Motor neuron (in vitro differentiated cells): ENCODE results near the gene ANKS6. TPM values are rescaled to one million over a fixed set of nuclear protein-coding genes. Genes with fewer than 3 reads are reported as not detected.

Experiments
- ATAC-seq, 8 experiments: fragments of 200-7000 bp; cut with Tn5 transposase; replicated peaks in 6 of 8; 2 replicates each; pipeline ENCODE4 v1.8.0; 2021; ENCODE audit warnings: mild to moderate bottlenecking in 8 of 8, moderate library complexity in 8 of 8
- H3K27ac ChIP-seq, 2 donors: fragments of 250-450 bp; sonication (Bioruptor Pico); 2 replicates each; pipeline ENCODE4 v1.9.0; 2021; ENCODE audit warnings: antibody characterized with exemption in 2 of 2, mild to moderate bottlenecking in 2 of 2, moderate library complexity in 1 of 2
- H3K4me1 ChIP-seq, 2 donors: fragments of 250-450 bp; sonication (Bioruptor Pico); replicated peaks in 1 of 2; 2 replicates each; pipeline ENCODE4 v1.6.1; 2021; ENCODE audit warnings: antibody characterized with exemption in 2 of 2, mild to moderate bottlenecking in 2 of 2, moderate library complexity in 1 of 2
- H3K4me3 ChIP-seq, 5 donors: fragments of 250-450 bp; sonication (Bioruptor Pico); 2 replicates each; pipeline ENCODE4 v1.9.0; 2021; ENCODE audit warnings: antibody characterized with exemption in 5 of 5, mild to moderate bottlenecking in 5 of 5, moderate library complexity in 4 of 5
- WGBS, 10 experiments: fragments of 450-650 bp; shearing (Covaris generic); methylation state at CpG; one replicate each; pipeline ENCODE4 v1.0.0; 2022; 5-methylcytosine and 5-hydroxymethylcytosine counted together
- in situ Hi-C, 9 experiments: fragments of 400-800 bp; cut with MboI; loops; one replicate each; pipeline ENCODE4 v1.15.0; 2021; ENCODE audit warnings: low sequenced_read_pairs in 9 of 9, low pct_unique_long_range_greater_than_20kb in 2 of 9; ENCODE audit not compliant: unreplicated experiment in 9 of 9
- total RNA-seq, 8 experiments: library from RNA; unstranded; fragments of 300-600 nt; gene quantifications; 2 replicates each; pipeline versions ENCODE4 v1.2.3 to v1.2.4, GENCODE V29; 2022

The ANKS6 gene
- total RNA-seq, 8 experiments from 2014 or later: 2.8 to 28.4 (median 6.8) TPM

DNA sequence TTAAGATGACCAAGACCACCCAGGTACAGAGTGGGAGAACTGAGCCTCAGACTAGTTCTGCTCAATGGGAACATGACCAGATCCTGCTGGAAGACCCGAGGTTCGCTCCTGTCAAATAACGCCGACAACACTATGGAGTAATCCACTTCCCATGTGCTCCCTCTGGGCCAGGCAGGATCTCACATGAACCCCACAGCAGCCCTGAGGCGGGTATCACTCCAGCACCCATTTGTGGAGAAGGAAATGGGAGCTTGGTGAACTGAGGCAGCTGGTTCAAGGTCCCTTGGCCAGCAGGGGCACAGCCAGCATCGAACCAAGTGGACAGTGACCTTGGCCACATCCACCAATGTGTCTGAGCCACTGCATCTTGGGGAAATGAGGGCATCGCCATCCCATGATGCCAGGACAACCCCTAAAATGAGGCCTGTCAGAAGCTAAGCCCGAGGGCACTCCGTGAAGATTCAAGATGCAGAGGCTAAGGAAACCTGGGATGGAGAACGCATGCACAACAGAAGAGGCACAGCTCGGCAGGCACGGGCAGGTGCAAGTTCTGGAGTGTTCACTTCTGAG, 8.5 kb downstream of the ANKS6 start:
- H3K27ac ChIP-seq: no peak overlapping the region
- H3K4me3 ChIP-seq: no peak overlapping the region
- 83 to 100% (median 100%) methylated on average over 1 to 8 of the region's 12 CpGs; no CpG with 5 or more reads in 3 of the 10 experiments for WGBS, 10 experiments
- peaks cover 5 to 12% of the 10 kb centered on the region in 2 donors for H3K4me1 ChIP-seq
- no peak for ATAC-seq
- in situ Hi-C loops: loop anchor here in 5 of 9 experiments (25.0 kb wide), 2 partner anchors 476 to 701 kb away; no protein-coding TSS in a partner anchor

DNA sequence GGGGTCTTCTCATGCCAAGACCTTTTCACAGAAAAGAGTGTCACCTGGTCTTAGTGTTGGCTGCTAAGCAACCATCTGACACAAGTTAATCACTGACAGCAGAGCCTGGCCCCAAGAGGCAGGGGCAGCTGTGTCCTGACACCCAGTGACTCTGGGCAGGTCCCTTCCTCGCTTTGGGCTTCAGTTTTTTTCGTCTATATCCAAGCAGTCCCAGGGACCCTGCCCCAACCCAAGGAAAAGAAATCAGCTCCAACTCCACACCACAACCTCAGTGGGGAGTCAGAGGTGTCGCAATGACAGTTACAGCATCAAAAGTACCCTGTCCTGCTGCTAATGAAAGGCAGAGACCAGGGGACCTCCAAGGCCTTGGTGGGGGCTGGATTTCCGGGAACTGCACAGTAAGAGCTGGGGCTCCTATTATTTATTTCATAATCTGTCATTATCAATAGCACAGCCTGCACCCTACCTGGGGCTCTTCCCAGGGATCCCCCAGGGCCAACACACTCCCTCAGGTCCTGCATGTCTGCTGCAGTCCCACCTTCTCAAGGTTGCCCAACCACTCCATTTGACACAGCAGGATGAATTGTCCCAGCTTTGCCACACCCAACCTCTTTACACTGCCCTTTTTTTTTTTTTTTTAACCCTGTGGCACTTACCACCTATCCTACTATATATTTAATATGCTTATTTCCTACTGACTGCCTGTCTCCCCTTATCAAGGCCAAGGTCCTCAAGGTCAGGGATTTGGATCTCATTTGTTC, 9.4 kb downstream of the ANKS6 start:
- in situ Hi-C loops: loop anchor here in 5 of 9 experiments (25.0 kb wide), 2 partner anchors 475 to 700 kb away; no protein-coding TSS in a partner anchor
- ATAC-seq: no peak
- 88 to 100% (median 96%) methylated on average over 1 to 3 of the region's 4 CpGs; no CpG with 5 or more reads in 5 of the 10 experiments for WGBS, 10 experiments
- Histone ChIP-seq H3K4me1 (peaks cover 5 to 11% of the 10 kb centered on the region in 2 donors), H3K27ac (no peak overlapping the region), H3K4me3 (no peak overlapping the region)

DNA sequence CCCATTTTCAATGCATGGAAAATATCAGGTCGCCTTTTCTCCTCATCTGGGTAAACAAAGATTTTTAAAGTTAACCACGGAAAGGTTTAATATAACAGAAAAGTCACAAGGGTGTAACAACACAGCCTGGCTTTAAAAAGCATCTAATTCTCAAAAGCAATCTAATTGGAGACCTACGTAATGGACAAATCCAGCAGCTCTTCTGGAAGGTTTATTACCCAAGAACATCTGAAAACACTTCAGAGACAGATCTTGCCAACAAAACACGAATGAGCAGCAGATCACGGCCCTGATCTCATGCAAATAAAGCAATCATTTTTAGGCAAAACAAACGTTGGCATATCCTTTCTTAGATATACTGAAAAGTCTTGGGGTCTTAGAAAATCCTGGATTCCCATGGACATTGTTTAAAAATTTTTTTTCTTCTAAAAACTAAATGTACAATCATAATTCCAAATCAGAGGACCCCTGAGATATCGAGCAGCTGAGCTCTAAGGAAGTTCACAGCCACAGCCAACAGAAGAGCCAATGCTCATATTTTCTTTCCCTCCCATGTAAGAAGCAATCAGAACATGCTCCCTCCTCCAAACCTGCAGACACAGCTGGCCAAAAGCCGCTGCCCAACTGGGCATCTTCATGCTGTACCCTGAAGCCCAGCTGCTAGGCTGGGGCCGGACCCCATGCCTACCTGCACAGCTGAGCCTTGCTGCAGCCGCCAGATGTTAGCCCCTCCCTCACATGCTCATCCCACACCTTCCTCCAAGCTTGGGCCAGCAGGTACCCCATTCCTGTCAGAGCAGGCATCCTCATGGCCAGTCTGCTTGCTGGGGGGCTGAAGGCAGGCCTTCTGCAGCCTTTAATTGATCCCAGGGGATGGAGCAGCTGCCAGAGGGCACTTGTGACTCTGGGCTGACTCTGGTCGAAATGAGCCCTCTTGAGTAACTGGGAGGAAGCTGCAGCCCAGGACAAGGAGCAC, 11.2 kb downstream of the ANKS6 start:
- Histone ChIP-seq H3K4me1 (no peaks in the 10 kb centered on the region), H3K4me3 (no peak overlapping the region), H3K27ac (no peak overlapping the region)
- in situ Hi-C loops: loop anchor here in 5 of 9 experiments (25.0 kb wide), 2 partner anchors 473 to 698 kb away; no protein-coding TSS in a partner anchor
- 0 to 100% (median 68%) methylated on average over 2 to 9 of the region's 11 CpGs for WGBS, 10 experiments
- ATAC-seq: no peak

DNA sequence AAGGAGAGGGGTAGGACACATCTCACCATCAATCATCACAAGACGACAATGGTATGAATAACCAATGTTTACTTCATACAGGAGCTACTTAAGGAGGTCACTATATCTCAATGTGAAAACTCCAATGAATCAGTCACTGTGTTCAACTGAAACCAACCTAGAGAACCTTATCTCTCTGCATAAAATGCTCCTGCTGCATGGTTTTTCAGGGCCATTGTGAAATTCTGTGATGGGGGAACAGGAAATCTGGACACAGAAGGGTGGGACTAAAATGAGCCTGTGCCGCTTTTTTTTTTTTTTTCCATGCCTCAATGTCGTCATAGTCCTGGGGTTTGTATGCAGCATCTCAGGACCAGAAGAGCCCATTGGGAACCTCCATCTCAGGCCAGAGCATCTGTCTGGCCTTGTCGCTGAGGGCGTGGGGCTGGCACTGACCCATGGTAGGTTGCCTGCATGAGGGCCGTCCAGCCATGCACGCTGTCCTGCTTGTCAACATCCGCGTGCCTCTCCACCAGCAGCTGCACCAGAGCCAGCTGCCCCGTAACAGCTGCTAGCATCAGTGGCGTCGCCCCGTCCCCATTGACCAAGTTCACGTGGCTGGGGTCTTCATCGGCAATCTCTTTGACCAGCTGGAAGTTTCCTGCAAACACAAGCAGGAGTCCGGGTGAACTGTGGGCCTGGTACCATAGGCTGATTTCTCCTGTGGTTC, 12.7 kb downstream of the ANKS6 start:
- ATAC-seq: no peak
- WGBS, 10 experiments: 79 to 100% (median 95%) methylated on average over 1 to 9 of the region's 16 CpGs; no CpG with 5 or more reads in 6 of the 10 experiments
- Histone ChIP-seq H3K4me3 (no peak overlapping the region), H3K27ac (no peak overlapping the region), H3K4me1 (peaks cover 0 to 4% of the 10 kb centered on the region in 2 donors)
- in situ Hi-C loops: loop anchor here in 5 of 9 experiments (25.0 kb wide), 2 partner anchors 471 to 696 kb away; no protein-coding TSS in a partner anchor

DNA sequence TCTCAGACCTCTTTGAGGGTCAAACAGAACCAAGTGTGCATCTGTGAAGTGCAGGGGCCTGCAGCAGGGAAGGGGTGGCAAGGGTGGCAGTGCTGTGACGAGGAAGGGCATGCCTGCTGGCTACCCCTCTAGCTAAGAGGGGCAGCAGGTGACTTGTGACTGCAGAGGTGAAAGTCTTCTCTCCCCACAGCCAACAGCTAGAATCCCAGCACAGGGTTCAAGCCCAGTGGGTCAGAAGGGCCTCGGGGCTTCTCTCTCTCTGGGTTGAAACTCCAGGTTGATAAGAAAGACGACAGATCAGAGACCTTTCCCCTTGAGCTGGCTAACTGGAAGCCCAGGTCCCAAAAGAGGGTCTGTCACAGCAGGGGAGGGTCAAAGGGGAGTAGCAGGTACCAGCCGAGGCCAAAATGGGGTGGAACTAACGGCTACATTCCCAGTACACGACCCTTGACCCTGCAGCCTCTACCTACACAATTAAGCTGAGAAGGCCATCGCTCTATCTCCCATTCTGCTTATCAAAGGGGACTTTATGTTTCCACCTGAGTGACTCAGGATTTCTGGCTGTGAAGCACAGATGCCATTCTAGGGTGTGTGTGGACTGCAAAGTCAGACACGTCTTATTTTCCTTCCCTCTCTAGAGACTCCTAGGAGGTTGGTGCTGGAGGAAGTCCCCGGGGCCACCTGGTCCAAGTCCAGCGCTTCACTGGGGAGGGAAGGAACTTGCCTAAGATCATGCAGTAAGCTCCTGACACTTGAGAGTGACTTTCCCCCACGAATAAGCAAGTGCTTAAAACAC, 14.6 kb downstream of the ANKS6 start:
- Histone ChIP-seq H3K27ac (no peak overlapping the region), H3K4me3 (no peak overlapping the region), H3K4me1 (peaks cover 0 to 7% of the 10 kb centered on the region in 2 donors)
- in situ Hi-C loops: loop anchor here in 5 of 9 experiments (25.0 kb wide), 2 partner anchors 469 to 694 kb away; no protein-coding TSS in a partner anchor
- no peak for ATAC-seq
- WGBS, 10 experiments: 89 to 100% (median 97%) methylated on average over 1 to 5 of the region's 11 CpGs; no CpG with 5 or more reads in 5 of the 10 experiments

DNA sequence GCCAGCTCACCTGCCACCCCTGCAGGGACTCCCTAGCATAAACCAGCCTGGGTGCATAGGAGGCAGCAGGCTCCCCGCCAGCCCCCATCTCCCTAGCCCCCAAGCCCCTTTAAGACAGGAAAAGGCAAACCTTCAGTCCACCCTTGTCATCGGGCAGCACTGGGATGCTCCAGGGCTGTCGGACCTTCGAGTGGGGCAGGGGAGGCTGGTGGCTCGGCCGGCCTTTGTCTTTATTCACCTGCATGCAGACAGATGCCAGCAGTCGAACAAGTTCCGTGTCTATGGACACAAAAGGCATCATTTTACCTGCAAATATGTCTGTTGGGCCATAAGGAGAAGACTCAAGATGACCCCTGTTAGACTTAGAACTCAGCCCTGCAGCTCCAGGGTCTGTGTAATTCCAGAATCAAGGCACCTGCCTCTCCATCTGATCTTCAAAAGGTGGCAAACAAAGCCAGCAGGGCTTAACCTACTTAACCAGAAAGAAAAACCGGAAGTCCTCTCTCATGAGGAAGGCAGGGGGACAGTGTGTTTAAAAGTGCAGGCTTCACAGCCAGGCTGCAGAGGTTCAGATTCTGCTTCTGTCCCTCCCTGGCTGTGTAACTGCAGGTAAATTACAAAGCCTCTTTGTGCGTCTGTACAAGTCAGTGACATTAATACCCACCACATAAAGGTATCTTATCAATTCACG, 16.2 kb downstream of the ANKS6 start:
- Histone ChIP-seq H3K4me3 (no peak overlapping the region), H3K4me1 (peaks cover 0 to 7% of the 10 kb centered on the region in 2 donors), H3K27ac (no peak overlapping the region)
- 90 to 100% (median 98%) methylated on average over 1 to 7 of the region's 11 CpGs; no CpG with 5 or more reads in 2 of the 10 experiments for whole genome bisulfite sequencing, 10 experiments
- in situ Hi-C loops: loop anchor here in 5 of 9 experiments (25.0 kb wide), 2 partner anchors 468 to 693 kb away; no protein-coding TSS in a partner anchor
- ATAC-seq: no peak

DNA sequence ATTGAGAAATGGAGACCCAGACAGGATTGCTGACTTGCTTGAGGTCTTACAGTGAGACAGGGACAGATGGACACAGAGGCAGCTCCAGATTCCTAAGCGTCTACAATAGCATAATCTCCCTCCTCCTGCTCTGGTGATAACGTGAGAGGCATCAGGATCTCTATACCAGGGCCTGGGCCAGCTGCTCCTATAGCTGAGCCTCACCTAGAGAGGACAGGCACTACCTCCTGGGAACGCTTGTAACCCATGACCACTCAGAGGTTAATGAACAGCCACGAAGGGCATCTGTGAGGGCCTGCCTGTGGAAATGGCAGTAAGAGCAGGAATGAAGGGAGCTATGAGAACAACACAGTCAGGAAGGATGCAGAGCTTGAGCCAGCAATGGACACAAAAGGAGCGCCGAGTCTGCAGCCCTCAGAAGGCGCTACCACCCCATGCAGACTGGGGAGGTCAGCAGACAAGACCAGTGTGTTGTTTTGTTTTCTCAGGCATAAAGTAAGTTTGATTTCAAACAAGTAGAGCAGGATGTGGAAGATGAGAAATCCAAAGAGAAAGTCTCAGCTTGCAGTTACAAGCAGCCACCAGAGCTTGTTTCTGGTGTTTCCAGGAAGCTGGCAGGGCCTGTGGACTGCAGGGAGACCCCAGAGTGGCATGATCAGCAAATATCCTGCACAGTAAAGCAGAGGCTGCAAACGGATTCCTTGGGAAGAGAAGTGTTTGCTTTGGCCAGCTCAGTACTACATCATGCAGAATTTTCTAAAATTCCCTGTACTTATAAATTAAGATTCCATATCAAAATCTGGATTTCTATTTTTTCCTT, 17.4 kb downstream of the ANKS6 start:
- WGBS, 10 experiments: 40 to 100% (median 78%) methylated on average over 1 to 7 of the region's 8 CpGs; no CpG with 5 or more reads in 1 of the 10 experiments
- ATAC-seq: peak in 5 of 8 experiments; percentile 33 to 80 (median 44)
- in situ Hi-C loops: loop anchor here in 8 of 9 experiments (10.0 to 25.0 kb wide), 3 partner anchors 464 to 692 kb away; no protein-coding TSS in a partner anchor
- peak overlapping the region in 1 of 2 donors; percentile 30 for H3K27ac ChIP-seq
- peaks cover 0 to 7% of the 10 kb centered on the region in 2 donors for H3K4me1 ChIP-seq
- H3K4me3 ChIP-seq: no peak overlapping the region

DNA sequence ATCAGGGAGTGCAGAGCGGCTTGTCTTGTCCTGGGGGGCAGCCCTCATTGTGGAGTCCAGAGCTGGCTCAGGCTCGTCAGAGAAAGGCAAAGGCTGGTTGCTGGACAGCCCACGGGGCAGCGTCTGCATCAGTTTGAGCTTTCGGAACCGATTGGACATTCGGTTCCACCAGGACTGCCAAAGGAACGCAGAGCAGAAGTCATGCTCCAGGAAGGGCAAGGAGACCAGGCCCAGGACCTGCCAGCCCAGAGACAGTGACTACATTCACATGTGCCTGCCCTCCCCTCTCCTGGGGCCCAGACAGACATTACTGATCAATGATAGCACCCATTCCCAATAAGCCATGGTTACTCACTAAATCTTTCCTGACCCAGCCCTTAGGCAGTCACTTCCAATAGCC, 18.1 kb downstream of the ANKS6 start:
- in situ Hi-C loops: loop anchor here in 8 of 9 experiments (10.0 to 25.0 kb wide), 3 partner anchors 463 to 691 kb away; no protein-coding TSS in a partner anchor
- no peak for ATAC-seq
- H3K27ac ChIP-seq: peak overlapping the region in 1 of 2 donors; percentile 30
- no peak overlapping the region for H3K4me3 ChIP-seq
- 82 to 100% (median 88%) methylated on average over 2 to 7 of the region's 8 CpGs; no CpG with 5 or more reads in 4 of the 10 experiments for WGBS, 10 experiments
- H3K4me1 ChIP-seq: peaks cover 0 to 7% of the 10 kb centered on the region in 2 donors

DNA sequence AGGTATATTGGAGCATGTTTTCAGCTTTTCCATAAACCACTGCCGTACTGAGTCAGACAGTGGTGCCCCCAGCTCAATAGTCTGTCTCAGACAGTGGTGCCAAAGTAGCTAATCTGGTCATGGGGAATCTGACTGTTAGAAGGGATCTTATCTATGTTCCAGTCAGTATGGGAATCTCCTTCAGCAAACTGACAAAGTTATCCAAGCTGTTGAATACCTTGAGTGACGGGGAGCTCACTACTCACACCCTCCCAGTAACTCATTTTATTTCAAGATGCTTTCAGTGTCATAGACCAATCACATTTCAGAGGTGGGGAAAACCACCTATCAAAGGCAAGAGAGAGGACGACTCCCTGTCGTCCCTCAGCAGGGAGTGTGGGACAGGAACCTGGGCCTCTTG, 18.7 kb downstream of the ANKS6 start:
- in situ Hi-C loops: loop anchor here in 8 of 9 experiments (10.0 to 25.0 kb wide), 3 partner anchors 463 to 690 kb away; no protein-coding TSS in a partner anchor
- H3K4me3 ChIP-seq: no peak overlapping the region
- H3K4me1 ChIP-seq: peaks cover 0 to 7% of the 10 kb centered on the region in 2 donors
- WGBS, 10 experiments: 58 to 100% (median 100%) methylated on average over 1 to 3 of the region's 4 CpGs; no CpG with 5 or more reads in 2 of the 10 experiments
- H3K27ac ChIP-seq: no peak overlapping the region
- ATAC-seq: no peak

DNA sequence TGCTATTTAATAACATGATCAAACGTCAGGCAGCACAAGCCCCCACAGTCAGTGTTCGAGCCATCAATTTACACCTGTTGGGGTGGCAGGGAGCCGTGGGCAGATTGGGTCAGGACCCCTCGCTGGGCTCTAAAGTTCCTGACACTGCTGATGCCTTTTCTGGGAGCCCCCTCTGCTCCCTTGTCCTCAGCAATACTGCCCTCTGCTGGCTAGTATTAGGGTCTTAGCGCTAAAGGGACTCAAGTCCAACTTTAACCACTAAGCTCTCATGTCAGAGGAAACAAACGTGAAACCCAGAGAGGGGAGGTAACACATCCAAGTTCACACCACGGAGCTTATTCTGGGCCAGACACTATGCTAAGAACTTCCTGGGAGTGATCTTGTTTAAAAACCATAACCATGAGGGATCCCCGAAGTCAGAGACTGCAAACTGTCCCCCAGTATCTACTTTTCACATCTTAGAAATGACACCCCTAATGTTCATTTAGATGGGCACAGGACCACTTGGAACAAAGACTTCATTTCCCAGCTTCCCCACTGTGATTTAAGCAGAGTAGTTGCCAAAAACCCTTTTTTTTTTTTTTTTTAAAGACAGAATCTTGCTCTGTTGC, 20.4 kb downstream of the ANKS6 start:
- in situ Hi-C loops: loop anchor here in 8 of 9 experiments (10.0 to 25.0 kb wide), 3 partner anchors 461 to 689 kb away; no protein-coding TSS in a partner anchor
- no peak overlapping the region for H3K4me3 ChIP-seq
- ATAC-seq: peak; percentile 45 to 83 (median 50)
- H3K27ac ChIP-seq: no peak overlapping the region
- peaks cover 0 to 7% of the 10 kb centered on the region in 2 donors for H3K4me1 ChIP-seq
- 0 to 70% (median 39%) methylated on average over 1 to 6 of the region's 8 CpGs for WGBS, 10 experiments
